Activated naive CD8-positive, alpha-beta T cell treated with anti-CD3 and anti-CD28 coated beads for 36 hours (primary cell): ENCODE measurements around the gene RMRP. TPM values are rescaled to one million over a fixed set of nuclear protein-coding genes. Genes with fewer than 3 reads are reported as not detected.
A peak's percentile ranks its signal among the peaks of the same experiment; 100 is the strongest.
"Not testable (repeated sequence)": the region's sequence is repeated elsewhere in the genome, so short reads cannot be mapped to it uniquely, and the experiment has no call there.

Source experiments
- DNase-seq: peaks from one replicate; pipeline ENCODE4 v3.0.0; 2021
- H3K27ac Mint-ChIP-seq: one replicate; pipeline ENCODE4 v1.8.0; 2022; ENCODE audit warnings: mild to moderate bottlenecking, moderate library complexity, mixed read lengths
- H3K27me3 Mint-ChIP-seq: one replicate; pipeline ENCODE4 v1.8.0; 2022; ENCODE audit warnings: mild to moderate bottlenecking, mixed read lengths
- H3K36me3 Mint-ChIP-seq: one replicate; pipeline ENCODE4 v1.8.0; 2021; ENCODE audit warnings: mild to moderate bottlenecking, mixed read lengths
- H3K4me1 Mint-ChIP-seq: one replicate; pipeline ENCODE4 v1.8.0; 2021; ENCODE audit warnings: mixed read lengths
- H3K4me3 Mint-ChIP-seq: one replicate; pipeline ENCODE4 v1.8.0; 2022; ENCODE audit warnings: mild to moderate bottlenecking, moderate library complexity, mixed read lengths
- H3K9me3 Mint-ChIP-seq: one replicate; pipeline ENCODE4 v1.8.0; 2022; ENCODE audit warnings: mixed read lengths
- total RNA-seq, 2 experiments: library from RNA; stranded (reverse); gene quantifications; one replicate each; pipeline ENCODE4 v1.2.3, GENCODE V29; 2021

RMRP gene
- total RNA-seq, 2 experiments from 2014 or later = 8,498 to 10,099 TPM

DNA sequence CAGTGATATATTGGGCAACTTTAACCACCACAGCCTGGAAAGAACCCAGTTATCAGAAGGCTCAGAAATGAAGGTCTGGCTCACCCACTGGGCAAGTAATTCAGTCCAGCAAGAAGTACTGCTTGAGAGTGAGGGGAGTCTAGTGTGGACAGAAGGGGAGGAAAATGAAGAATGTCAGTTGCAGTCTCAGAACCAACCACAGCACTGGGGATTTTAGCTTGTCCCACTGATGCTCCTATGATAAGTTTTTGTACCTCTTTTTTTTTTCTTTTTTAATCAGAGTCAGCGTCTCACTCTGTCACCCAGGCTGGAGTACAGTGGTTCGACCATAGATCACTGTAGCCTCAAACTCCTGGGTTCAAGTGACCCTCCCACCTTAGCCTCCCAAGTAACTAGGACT lies 30.2 kb downstream of the RMRP start:
- Mint-ChIP-seq H3K4me3 (no peak overlapping the region), H3K27me3 (no peaks in the 10 kb centered on the region), H3K4me1 (peaks cover 10% of the 10 kb centered on the region), H3K36me3 (no peaks in the 10 kb centered on the region), H3K9me3 (no peaks in the 10 kb centered on the region), H3K27ac (no peak overlapping the region)
- DNase-seq = no peak

DNA sequence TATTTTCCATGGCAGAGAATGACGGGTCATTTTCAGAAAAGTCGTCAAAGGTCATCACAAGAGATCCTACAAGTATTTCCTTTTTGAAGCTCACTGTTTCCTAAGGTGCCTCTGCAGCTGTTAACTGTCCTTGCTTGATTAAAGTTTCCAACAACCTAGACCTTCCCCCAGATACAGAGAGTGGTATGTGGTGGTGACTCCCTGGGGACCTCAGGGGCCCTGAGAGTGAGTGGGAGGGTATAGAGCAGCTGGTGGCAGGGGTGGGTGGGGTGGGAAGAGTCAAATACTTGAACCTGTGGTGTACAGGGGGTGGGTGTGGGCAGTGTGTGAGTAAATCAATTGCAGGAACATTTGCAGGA lies 38.0 kb downstream of the RMRP start:
- H3K9me3 Mint-ChIP-seq = no peaks in the 10 kb centered on the region
- peak overlapping the region; percentile 96 for H3K27ac Mint-ChIP-seq
- peaks cover 5% of the 10 kb centered on the region for H3K36me3 Mint-ChIP-seq
- no peaks in the 10 kb centered on the region for H3K27me3 Mint-ChIP-seq
- peak; percentile 61 for DNase-seq
- H3K4me3 Mint-ChIP-seq = peak overlapping the region; percentile 87
- H3K4me1 Mint-ChIP-seq = peaks cover 58% of the 10 kb centered on the region

DNA sequence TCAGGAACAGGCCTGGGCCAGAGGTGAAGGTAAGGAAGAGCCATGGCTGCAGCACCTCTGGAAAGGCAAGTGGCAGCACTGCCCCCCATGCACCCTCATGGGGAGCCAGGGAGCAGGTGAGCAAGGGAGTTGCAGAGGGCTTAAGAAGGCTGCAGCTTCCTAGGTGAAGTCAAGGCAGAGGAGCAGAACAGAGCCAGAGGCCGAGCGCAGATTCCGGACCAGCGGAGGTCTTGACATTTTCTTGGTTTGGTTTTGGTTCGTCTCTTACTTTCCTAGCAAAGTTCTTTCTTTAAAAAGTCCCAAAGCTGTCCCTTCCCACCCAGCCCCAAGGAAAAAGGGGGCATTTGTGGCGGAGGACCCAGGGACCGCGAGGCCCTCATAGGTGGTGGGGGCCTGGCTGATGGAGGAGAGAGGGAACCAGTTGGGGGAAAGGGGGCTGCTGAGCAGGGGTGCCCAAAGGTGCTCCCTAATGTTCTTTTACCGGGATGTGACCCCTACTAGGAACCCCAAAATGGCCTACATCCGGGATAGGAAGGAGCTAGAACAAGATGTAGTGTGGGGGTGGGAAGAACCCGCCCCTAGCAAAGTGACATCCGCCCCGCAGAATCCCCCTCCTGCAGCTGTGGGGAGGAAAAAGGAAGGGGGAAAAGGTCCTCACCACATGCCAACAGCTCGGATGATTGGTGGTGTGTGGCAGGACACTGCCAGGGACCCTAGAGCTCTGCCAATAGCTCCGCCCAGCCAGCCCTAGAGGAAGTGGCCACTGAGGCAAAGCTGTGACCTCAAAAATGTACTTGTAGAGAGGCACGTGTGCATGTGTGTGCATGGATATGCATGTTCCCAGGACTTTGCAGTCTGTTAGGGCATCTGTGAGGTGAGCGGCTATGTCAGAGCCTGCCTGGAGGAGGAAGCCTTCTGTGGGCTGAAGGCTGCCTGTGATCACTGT lies 38.7 kb downstream of the RMRP start:
- Mint-ChIP-seq H3K36me3 (peaks cover 5% of the 10 kb centered on the region), H3K27ac (peak overlapping the region; percentile 96), H3K27me3 (no peaks in the 10 kb centered on the region), H3K4me1 (peaks cover 58% of the 10 kb centered on the region), H3K4me3 (peak overlapping the region; percentile 87), H3K9me3 (no peaks in the 10 kb centered on the region)
- peak; percentile 71 for DNase-seq

GRCh38 chr9:35618325-35618727 lies 39.5 kb downstream of the RMRP start, which contains the start of gene CD72:
Gene CD72 (minus strand): TSS chr9:35618413. CDS start chr9:35618303, 110 bp downstream.
- DNase-seq = no peak
- H3K9me3 Mint-ChIP-seq = no peaks in the 10 kb centered on the region
- peak within 1 kb of the TSS; percentile 96 for H3K27ac Mint-ChIP-seq
- H3K36me3 Mint-ChIP-seq = peaks cover 5% of the 10 kb centered on the region
- peak within 1 kb of the TSS; percentile 87 for H3K4me3 Mint-ChIP-seq
- H3K4me1 Mint-ChIP-seq = peaks cover 58% of the 10 kb centered on the region
- H3K27me3 Mint-ChIP-seq = no peaks in the 10 kb centered on the region

DNA sequence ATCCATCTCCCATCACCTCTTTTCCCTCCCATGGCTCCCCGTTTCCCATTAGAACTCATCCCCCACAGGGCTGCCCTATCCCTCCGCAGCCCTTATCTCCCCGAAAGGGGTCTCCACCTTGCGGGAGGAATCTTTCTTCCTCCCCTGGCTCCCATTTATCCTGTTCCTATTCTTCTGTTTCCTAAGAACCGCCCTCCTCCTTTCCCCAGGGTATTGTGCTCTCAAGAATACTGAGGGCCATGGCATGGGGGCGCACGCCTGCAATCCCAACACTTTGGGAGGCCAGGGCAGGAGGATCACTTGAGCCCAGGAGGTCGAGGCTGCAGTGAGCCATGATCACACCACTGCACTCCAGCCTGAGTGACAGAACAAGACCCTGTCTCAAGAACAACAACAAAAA lies 40.3 kb downstream of the RMRP start:
- Mint-ChIP-seq H3K4me3 (peak overlapping the region; percentile 87), H3K9me3 (no peaks in the 10 kb centered on the region), H3K4me1 (peaks cover 58% of the 10 kb centered on the region), H3K36me3 (peaks cover 5% of the 10 kb centered on the region), H3K27me3 (no peaks in the 10 kb centered on the region), H3K27ac (peak overlapping the region; percentile 96)
- no peak for DNase-seq

DNA sequence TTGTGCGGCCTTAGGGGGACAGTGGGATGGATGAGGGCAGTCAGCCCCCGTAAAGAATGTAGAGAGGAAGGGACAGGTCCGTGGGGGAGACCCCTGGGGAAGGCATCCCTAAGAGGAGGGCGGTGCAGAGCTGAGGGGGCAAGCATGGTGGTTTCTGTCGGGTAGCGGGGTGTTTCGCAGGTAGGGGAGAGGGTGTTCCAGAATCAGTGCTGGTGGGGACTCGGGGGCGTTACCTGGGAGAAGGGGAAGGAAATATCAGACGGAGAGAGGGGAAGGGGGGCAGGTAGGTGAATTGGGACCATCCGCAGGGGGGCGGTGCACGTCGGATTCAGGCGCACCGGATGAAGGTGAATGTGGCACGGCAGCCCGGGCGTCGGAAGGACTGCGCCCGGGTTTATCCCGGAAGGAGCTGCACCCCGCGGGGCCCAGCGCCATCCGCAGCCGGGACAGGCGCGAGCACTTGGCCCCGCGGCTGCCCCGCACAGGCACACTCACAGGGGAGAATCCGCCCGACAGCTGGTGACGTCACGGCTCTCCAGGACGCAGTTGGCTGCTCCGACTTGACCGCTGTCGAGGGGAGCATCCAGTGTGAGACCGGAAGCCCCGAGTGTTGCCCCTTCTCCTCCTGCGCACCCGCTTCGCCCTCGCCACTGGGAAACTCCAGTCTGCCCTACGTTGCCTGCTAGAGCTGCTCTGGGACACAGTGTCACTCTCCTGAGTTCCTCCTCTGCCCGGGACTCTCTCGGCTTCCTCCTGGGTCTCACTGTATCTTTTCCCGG lies 40.9 kb downstream of the RMRP start:
- no peaks in the 10 kb centered on the region for H3K9me3 Mint-ChIP-seq
- peaks cover 5% of the 10 kb centered on the region for H3K36me3 Mint-ChIP-seq
- peak overlapping the region; percentile 87 for H3K4me3 Mint-ChIP-seq
- no peaks in the 10 kb centered on the region for H3K27me3 Mint-ChIP-seq
- H3K27ac Mint-ChIP-seq = peak overlapping the region; percentile 96
- H3K4me1 Mint-ChIP-seq = peaks cover 53% of the 10 kb centered on the region
- peak; percentile 78 for DNase-seq

DNA sequence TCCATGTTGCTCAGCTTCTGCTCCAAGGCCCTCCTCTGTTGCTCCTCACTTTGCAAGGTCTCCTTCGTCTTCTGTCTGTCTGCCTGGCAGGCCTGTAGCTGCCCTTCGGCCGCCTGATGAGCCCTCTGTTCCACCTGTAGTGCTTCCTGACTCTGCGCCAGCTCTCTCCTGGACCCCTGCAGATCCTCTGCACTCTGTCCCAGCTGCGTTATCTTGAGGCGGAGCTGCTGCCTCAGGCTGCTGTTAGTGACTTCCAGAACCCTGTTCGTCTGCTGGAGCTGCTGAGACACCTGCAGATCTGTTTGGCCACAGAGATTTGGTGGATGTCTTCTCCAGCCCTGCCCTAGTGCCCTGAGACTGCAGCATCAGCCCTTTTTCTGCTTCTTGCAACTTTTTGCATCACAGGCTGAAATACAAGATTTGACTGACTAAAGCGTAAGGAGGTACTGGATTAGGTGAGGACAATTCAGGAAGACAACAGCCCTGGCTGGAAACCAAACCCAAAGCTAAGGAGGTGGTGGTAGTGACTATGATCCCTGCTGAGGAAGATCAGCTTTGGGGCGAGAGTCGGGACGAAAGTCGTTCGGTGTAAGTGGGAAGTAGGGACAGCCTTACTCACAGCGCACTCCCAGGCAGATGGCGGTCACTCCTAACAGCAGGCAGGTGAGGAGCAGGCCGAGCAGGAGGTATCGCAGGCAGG lies 41.7 kb downstream of the RMRP start:
- H3K27me3 Mint-ChIP-seq = no peaks in the 10 kb centered on the region
- peak overlapping the region; percentile 96 for H3K27ac Mint-ChIP-seq
- no peak for DNase-seq
- peaks cover 51% of the 10 kb centered on the region for H3K4me1 Mint-ChIP-seq
- peak overlapping the region; percentile 87 for H3K4me3 Mint-ChIP-seq
- H3K36me3 Mint-ChIP-seq = peaks cover 5% of the 10 kb centered on the region
- H3K9me3 Mint-ChIP-seq = no peaks in the 10 kb centered on the region

DNA sequence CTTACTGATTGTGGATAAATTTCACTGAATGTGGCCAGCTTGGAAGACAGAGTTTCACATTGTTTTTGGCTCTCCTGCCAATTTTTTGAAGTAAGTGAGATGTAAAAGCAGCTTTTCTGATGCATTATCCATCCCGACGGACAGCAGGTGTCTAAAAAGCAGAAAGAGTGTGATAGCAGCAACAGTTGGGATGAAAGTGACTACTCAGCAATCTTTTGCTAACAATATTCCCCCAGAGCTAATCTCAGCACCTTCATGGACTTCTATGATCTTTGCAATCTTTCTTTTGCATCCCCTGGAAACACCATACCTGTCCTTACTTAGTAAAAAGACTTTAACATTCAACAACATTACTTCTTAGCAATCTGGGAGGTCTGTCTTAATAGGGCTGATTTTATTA lies 45.0 kb downstream of the RMRP start:
- DNase-seq = no peak
- Mint-ChIP-seq H3K4me3 (no peak overlapping the region), H3K4me1 (peaks cover 22% of the 10 kb centered on the region), H3K27ac (no peak overlapping the region), H3K9me3 (no peaks in the 10 kb centered on the region), H3K27me3 (no peaks in the 10 kb centered on the region), H3K36me3 (peaks cover 1% of the 10 kb centered on the region)

DNA sequence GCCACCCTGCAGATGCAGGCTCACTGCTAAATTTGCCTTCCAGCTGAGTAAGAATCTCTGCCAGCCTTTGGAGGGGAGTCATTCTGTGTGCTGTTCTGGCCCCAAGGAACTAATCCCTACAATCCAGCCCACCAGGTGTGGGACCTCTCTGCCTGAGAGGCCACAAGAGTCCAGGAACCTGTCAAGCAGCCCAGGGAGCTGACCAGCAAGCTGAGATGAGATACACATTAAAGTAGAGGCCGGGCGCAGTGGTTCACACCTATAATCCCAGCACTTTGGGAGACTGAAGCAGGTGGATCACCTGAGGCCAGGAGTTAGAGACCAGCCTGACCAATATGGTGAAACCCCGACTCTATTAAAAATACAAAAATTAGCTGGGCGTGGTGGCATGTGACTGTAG lies 45.8 kb downstream of the RMRP start:
- H3K27ac Mint-ChIP-seq, H3K27me3 Mint-ChIP-seq, H3K9me3 Mint-ChIP-seq, DNase-seq, H3K4me3 Mint-ChIP-seq, H3K36me3 Mint-ChIP-seq: not testable (repeated sequence)
- peaks cover 16% of the 10 kb centered on the region for H3K4me1 Mint-ChIP-seq

DNA sequence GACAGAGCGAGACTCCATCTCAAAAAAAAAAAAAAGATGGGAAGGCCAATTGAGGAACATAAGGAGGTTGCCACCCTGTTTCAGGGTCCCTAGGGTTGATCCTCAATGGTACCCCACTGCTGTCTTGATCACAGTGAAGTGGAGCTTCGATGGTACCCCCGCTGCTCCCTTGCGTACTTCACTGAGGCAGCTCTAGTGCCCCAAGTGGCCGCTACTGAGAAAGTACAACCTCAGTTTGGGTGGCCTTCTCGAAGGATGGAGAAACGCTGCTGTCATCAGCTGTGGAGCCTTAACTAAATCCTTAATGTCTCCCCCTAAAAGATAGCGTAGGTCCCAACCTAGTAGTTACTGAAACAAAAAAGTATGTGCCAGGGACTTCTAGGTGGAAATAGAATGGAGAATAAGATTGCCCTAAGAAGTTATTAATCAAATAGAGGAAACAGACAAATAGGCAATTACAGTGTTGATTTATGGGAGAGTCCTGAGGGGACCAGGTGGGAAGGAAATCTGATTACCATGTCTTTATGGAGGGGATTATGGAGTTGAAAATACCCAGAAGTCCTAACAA lies 46.5 kb downstream of the RMRP start:
- Mint-ChIP-seq H3K36me3 (peaks cover 8% of the 10 kb centered on the region), H3K4me3 (no peak overlapping the region), H3K27ac (no peak overlapping the region), H3K4me1 (peaks cover 16% of the 10 kb centered on the region), H3K27me3 (no peaks in the 10 kb centered on the region), H3K9me3 (no peaks in the 10 kb centered on the region)
- peak; percentile 49 for DNase-seq

GRCh38 chr9:35609820-35610163 lies 48.0 kb downstream of the RMRP start:
- Mint-ChIP-seq H3K9me3 (no peaks in the 10 kb centered on the region), H3K4me3 (no peak overlapping the region), H3K4me1 (peaks cover 15% of the 10 kb centered on the region), H3K27me3 (no peaks in the 10 kb centered on the region), H3K36me3 (peaks cover 8% of the 10 kb centered on the region), H3K27ac (no peak overlapping the region)
- DNase-seq = no peak

DNA sequence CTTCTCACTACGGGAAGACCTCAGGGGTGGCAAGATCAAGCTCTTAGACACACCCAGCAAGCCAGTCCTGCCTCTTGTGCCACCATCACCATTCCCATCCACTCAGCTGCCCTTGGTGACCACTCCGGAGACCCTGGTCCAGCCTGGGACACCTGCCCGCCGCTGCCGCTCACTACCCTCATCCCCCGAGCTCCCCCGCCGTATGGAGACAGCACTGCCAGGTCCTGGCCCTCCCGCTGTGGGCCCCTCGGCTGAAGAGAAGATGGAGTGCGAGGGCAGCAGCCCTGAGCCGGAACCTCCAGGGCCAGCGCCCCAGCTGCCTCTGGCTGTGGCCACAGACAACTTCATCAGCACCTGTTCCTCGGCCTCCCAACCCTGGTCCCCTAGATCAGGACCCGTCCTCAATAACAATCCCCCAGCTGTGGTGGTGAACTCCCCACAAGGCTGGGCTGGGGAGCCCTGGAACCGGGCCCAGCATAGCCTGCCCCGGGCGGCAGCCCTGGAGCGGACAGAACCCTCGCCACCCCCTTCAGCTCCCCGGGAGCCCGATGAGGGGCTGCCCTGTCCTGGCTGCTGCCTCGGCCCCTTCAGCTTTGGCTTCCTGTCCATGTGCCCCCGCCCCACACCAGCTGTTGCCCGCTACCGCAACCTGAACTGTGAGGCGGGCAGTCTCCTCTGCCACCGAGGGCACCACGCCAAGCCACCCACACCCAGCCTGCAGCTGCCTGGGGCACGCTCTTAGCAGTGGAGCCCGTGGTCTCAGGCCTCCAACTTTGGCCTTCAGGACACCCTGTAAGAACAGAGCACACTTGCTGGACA lies 48.6 kb downstream of the RMRP start:
- Mint-ChIP-seq H3K4me1 (peaks cover 19% of the 10 kb centered on the region), H3K27me3 (no peaks in the 10 kb centered on the region), H3K9me3 (no peaks in the 10 kb centered on the region), H3K27ac (no peak overlapping the region), H3K36me3 (peaks cover 8% of the 10 kb centered on the region), H3K4me3 (no peak overlapping the region)
- no peak for DNase-seq

DNA sequence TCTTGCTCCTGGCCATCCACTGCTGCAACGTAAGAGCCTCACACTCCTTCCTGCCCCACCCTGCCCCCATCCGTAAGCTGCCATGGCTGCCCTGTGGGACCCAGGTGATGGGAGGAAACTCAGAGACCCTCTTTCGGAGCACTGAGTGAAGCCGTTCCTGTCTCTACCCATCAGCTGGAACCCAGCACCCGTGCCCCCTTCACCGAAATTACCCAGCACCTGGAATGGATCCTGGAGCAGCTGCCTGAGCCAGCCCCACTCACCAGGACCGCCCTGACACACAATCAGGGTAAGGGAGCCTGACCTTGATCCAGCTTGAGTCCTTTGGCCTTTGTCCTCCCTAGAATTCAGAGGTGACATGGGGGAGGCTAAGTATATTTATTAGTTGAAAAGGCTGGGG lies 49.6 kb downstream of the RMRP start:
- no peak overlapping the region for H3K4me3 Mint-ChIP-seq
- H3K27me3 Mint-ChIP-seq = no peaks in the 10 kb centered on the region
- H3K36me3 Mint-ChIP-seq = peaks cover 11% of the 10 kb centered on the region
- DNase-seq = no peak
- H3K27ac Mint-ChIP-seq = no peak overlapping the region
- H3K4me1 Mint-ChIP-seq = peaks cover 24% of the 10 kb centered on the region
- peaks cover under 1% of the 10 kb centered on the region for H3K9me3 Mint-ChIP-seq
